Measurements from ENCODE around the gene TSPAN32. TPM values are rescaled to one million over a fixed set of nuclear protein-coding genes. Genes with fewer than 3 reads are reported as not detected.
"Not testable (repeated sequence)": the region's sequence is repeated elsewhere in the genome, so short reads cannot be mapped to it uniquely, and the experiment has no call there.

TSPAN32 gene
- polyA plus RNA-seq, 2 of the 4 experiments (the other 2 are of a cell fraction): not detected

- Histone ChIP-seq H3K4me3 (no peak overlapping the region), H3K9me3 (no peaks in the 10 kb centered on the region), H3K4me2 (no peak overlapping the region), H3K27ac (no peak overlapping the region), H3K4me1 (no peaks in the 10 kb centered on the region)
- WGBS (ENCODE audit: missing lambda C conversion rate): 47% methylated on average over 9 of the region's 9 CpGs
- DNase-seq (ENCODE audit: low read depth in 1 of 2, low spot score in 1 of 2) (no peak), ATAC-seq (no peak), FAIRE-seq (no peak)
- no peak for TF ChIP-seq MAX (IDR thresholded peaks at IDR 0.05)
- TF ChIP-seq MAFK (IDR thresholded peaks at IDR 0.05; ENCODE audit: partially characterized antibody): no peak
- TF ChIP-seq JUNB (IDR thresholded peaks at IDR 0.05): no peak
- CTCF ChIA-PET: interaction anchor here (1.6 to 1.9 kb wide), 2 partner anchors 24 to 90 kb away, joined by 4 to 8 read pairs; no protein-coding TSS in a partner anchor
- POLR2A ChIA-PET: no interaction called here
Measured at GRCh38 chr11:2329551-2329950, 27.7 kb downstream of the TSPAN32 start.

- Histone ChIP-seq H3K9me3 (no peaks in the 10 kb centered on the region), H3K27ac (no peak overlapping the region), H3K4me1 (no peaks in the 10 kb centered on the region), H3K4me3 (no peak overlapping the region), H3K4me2 (no peak overlapping the region)
- TF ChIP-seq SMC3 (IDR thresholded peaks at IDR 0.05) (no peak), REST (IDR thresholded peaks at IDR 0.05) (no peak), USF2 (IDR thresholded peaks at IDR 0.05) (no peak), SREBF2 (IDR thresholded peaks at IDR 0.05) (no peak), CHD2 (IDR thresholded peaks at IDR 0.05; ENCODE audit: low read length, partially characterized antibody) (no peak), MYC (IDR thresholded peaks at IDR 0.05; ENCODE audit: borderline replicate concordance, low read length) (no peak), RNF2 (IDR thresholded peaks at IDR 0.05; ENCODE audit: borderline replicate concordance, low read depth) (no peak), ZC3H11A (IDR thresholded peaks at IDR 0.05) (no peak)
- ChIA-PET CTCF (no interaction called here), POLR2A (no interaction called here)
- WGBS (ENCODE audit: missing lambda C conversion rate): 43% methylated on average over 6 of the region's 6 CpGs
- DNase-seq (ENCODE audit: low read depth in 1 of 2, low spot score in 1 of 2) (no peak), ATAC-seq (no peak), FAIRE-seq (no peak)
Measured at GRCh38 chr11:2330696-2331095, 28.9 kb downstream of the TSPAN32 start.

GRCh38 chr11:2331404-2331803, 29.6 kb downstream of the TSPAN32 start:
- 68% methylated on average over 5 of the region's 5 CpGs for WGBS (ENCODE audit: missing lambda C conversion rate)
- FAIRE-seq: no peak
- POLR2A ChIA-PET: no interaction called here

GRCh38 chr11:2332569-2332968, 30.8 kb downstream of the TSPAN32 start:
- ATAC-seq; H3K27ac ChIP-seq; H3K9me3 ChIP-seq; FAIRE-seq; H3K4me2 ChIP-seq; H3K4me1 ChIP-seq; H3K4me3 ChIP-seq; POLR2A ChIA-PET; CTCF ChIA-PET; DNase-seq (ENCODE audit: low read depth in 1 of 2, low spot score in 1 of 2): not testable (repeated sequence)
- no CpG with 5 or more reads among the region's 29 CpGs for WGBS (ENCODE audit: missing lambda C conversion rate)

More at GRCh38 chr11:2331404-2331803, 29.6 kb downstream of the TSPAN32 start:
- Histone ChIP-seq H3K4me1 (no peaks in the 10 kb centered on the region), H3K4me2 (no peak overlapping the region), H3K4me3 (no peak overlapping the region), H3K9me3 (no peaks in the 10 kb centered on the region), H3K27ac (no peak overlapping the region)
- no peak for TF ChIP-seq HEYL (CRISPR knock-in tag; IDR thresholded peaks at IDR 0.05)
- TF ChIP-seq USF2 (IDR thresholded peaks at IDR 0.05): no peak
- TF ChIP-seq GATA3 (IDR thresholded peaks at IDR 0.05; ENCODE audit: borderline replicate concordance): no peak
- no peak for ATAC-seq
- no peak for DNase-seq (ENCODE audit: low read depth in 1 of 2, low spot score in 1 of 2)
- CTCF ChIA-PET: no interaction called here

- DNase-seq (ENCODE audit: low read depth in 1 of 2, low spot score in 1 of 2); FAIRE-seq; H3K4me2 ChIP-seq; H3K4me1 ChIP-seq; H3K9me3 ChIP-seq; CTCF ChIA-PET; ATAC-seq; H3K4me3 ChIP-seq; H3K27ac ChIP-seq; POLR2A ChIA-PET: not testable (repeated sequence)
- 64% methylated on average over 2 of the region's 4 CpGs for WGBS (ENCODE audit: missing lambda C conversion rate)
Measured at GRCh38 chr11:2333486-2334205, 31.8 kb downstream of the TSPAN32 start.

- H3K4me1 ChIP-seq; ATAC-seq; POLR2A ChIA-PET; DNase-seq (ENCODE audit: low read depth in 1 of 2, low spot score in 1 of 2); FAIRE-seq; CTCF ChIA-PET; H3K9me3 ChIP-seq; H3K4me2 ChIP-seq; H3K27ac ChIP-seq; H3K4me3 ChIP-seq: not testable (repeated sequence)
- WGBS (ENCODE audit: missing lambda C conversion rate): 66% methylated on average over 18 of the region's 18 CpGs
Measured at GRCh38 chr11:2335286-2335685, 33.5 kb downstream of the TSPAN32 start.

- H3K4me2 ChIP-seq; H3K4me3 ChIP-seq; H3K4me1 ChIP-seq; CTCF ChIA-PET; POLR2A ChIA-PET; H3K9me3 ChIP-seq; H3K27ac ChIP-seq; ATAC-seq; DNase-seq (ENCODE audit: low read depth in 1 of 2, low spot score in 1 of 2); FAIRE-seq: not testable (repeated sequence)
- WGBS (ENCODE audit: missing lambda C conversion rate): 53% methylated on average over 8 of the region's 8 CpGs
Measured at GRCh38 chr11:2338760-2339159, 36.9 kb downstream of the TSPAN32 start.

All from A549 (cell line).